ENCODE measurements around the gene CTNNBIP1.

The CTNNBIP1 gene

GRCh38 chr1:9903801-9904527 lies 6.1 kb downstream of the CTNNBIP1 start:
- no peak for DNase-seq

GRCh38 chr1:9902060-9902452 lies 8.0 kb downstream of the CTNNBIP1 start:
- DNase-seq, result no peak

- DNase-seq, result no peak
Measured at GRCh38 chr1:9901148-9902059, 8.7 kb downstream of the CTNNBIP1 start.

- DNase-seq, result no peak
Measured at GRCh38 chr1:9900142-9901043, 9.7 kb downstream of the CTNNBIP1 start.

- no peak for DNase-seq
Measured at GRCh38 chr1:9894115-9894514, 16.0 kb downstream of the CTNNBIP1 start.

- no peak for DNase-seq
Measured at GRCh38 chr1:9892563-9893528, 17.2 kb downstream of the CTNNBIP1 start.

- no peak for DNase-seq
Measured at GRCh38 chr1:9891207-9891606, 18.9 kb downstream of the CTNNBIP1 start.

GRCh38 chr1:9890224-9890731 lies 19.8 kb downstream of the CTNNBIP1 start:
- no peak for DNase-seq

- no peak for DNase-seq
Measured at GRCh38 chr1:9889411-9889810, 20.7 kb downstream of the CTNNBIP1 start.

- no peak for DNase-seq
Measured at GRCh38 chr1:9888886-9889285, 21.2 kb downstream of the CTNNBIP1 start.

GRCh38 chr1:9887070-9887469 lies 23.0 kb downstream of the CTNNBIP1 start:
- DNase-seq, result no peak

- no peak for DNase-seq
Measured at GRCh38 chr1:9886092-9886742, 23.9 kb downstream of the CTNNBIP1 start.

GRCh38 chr1:9884805-9885204 lies 25.3 kb downstream of the CTNNBIP1 start:
- no peak for DNase-seq

- DNase-seq, result no peak
Measured at GRCh38 chr1:9883585-9884449, 26.3 kb downstream of the CTNNBIP1 start.

GRCh38 chr1:9882945-9883303 lies 27.1 kb downstream of the CTNNBIP1 start:
- no peak for DNase-seq

- DNase-seq, result no peak
Measured at GRCh38 chr1:9882296-9882944, 27.6 kb downstream of the CTNNBIP1 start.

GRCh38 chr1:9881838-9882249 lies 28.2 kb downstream of the CTNNBIP1 start:
- no peak for DNase-seq

GRCh38 chr1:9878404-9878803 lies 31.7 kb downstream of the CTNNBIP1 start:
- no peak for DNase-seq

- DNase-seq, result no peak
Measured at GRCh38 chr1:9877962-9878361, 32.1 kb downstream of the CTNNBIP1 start.

- DNase-seq, result no peak
Measured at GRCh38 chr1:9875636-9876000, 34.5 kb downstream of the CTNNBIP1 start.

Data from activated T-cell treated with anti-CD3 and anti-CD28 coated beads, Interleukin-2, amount 50 U/mL, for 1 hour (primary cell).